Neural cell (in vitro differentiated cells): Measurements from ENCODE around the gene GJA3. TPM values are rescaled to one million over a fixed set of nuclear protein-coding genes. Genes with fewer than 3 reads are reported as not detected.
"Not testable (repeated sequence)": the region's sequence is repeated elsewhere in the genome, so short reads cannot be mapped to it uniquely, and the experiment has no call there.

Source experiments
- H2AFZ ChIP-seq: fragments of 200-600, 300-800 bp; sonication (generic), shearing (Covaris generic); 2 replicates; pipeline ENCODE4 v1.6.0; 2014; ENCODE audit warnings: low read depth, mild to moderate bottlenecking, antibody characterized with exemption, low read length, moderate library complexity
- H3F3A ChIP-seq: fragments of 200-600 bp; shearing (Covaris generic); 2 replicates; pipeline ENCODE4 v1.6.1; 2016; ENCODE audit warnings: mild to moderate bottlenecking, moderate library complexity, mixed read lengths, antibody characterized with exemption, low read length; ENCODE audit not compliant: insufficient read depth, poor library complexity, severe bottlenecking
- H3K27ac ChIP-seq: fragments of 200-600, 300-800 bp; sonication (generic), shearing (Covaris generic); 2 replicates; pipeline ENCODE4 v1.5.1; 2014; ENCODE audit warnings: mild to moderate bottlenecking, low read length, moderate library complexity
- H3K27me3 ChIP-seq: fragments of 300-800, 200-600 bp; sonication (generic), shearing (Covaris generic); 2 replicates; pipeline ENCODE4 v1.6.0; 2014; ENCODE audit warnings: mild to moderate bottlenecking, low read depth, low read length, moderate library complexity; ENCODE audit not compliant: insufficient read depth
- H3K36me3 ChIP-seq: fragments of 300-800, 200-600 bp; sonication (generic), shearing (Covaris generic); 2 replicates; pipeline ENCODE4 v1.5.1; 2014; ENCODE audit warnings: mild to moderate bottlenecking, antibody characterized with exemption, low read length, moderate library complexity; ENCODE audit not compliant: insufficient read depth
- H3K4me2 ChIP-seq: fragments of 300-800, 200-600 bp; sonication (generic), shearing (Covaris generic); 2 replicates; pipeline ENCODE4 v1.6.0; 2014; ENCODE audit warnings: mild to moderate bottlenecking, low read length
- H3K4me3 ChIP-seq: fragments of 300-800, 200-600 bp; sonication (generic), shearing (Covaris generic); 2 replicates; pipeline ENCODE4 v1.5.1; 2014; ENCODE audit warnings: mild to moderate bottlenecking, low read length, moderate library complexity
- H3K79me2 ChIP-seq: fragments of 200-600 bp; shearing (Covaris generic); replicated peaks from 2 replicates; pipeline ENCODE4 v1.6.0; 2014; ENCODE audit warnings: mild to moderate bottlenecking, low read length, moderate library complexity; ENCODE audit not compliant: insufficient read depth
- H3K9ac ChIP-seq: fragments of 300-800, 200-600 bp; sonication (generic), shearing (Covaris generic); 2 replicates; pipeline ENCODE4 v1.6.1; 2016; ENCODE audit warnings: mild to moderate bottlenecking, low read length, mixed read lengths
- H3K9me2 ChIP-seq: fragments of 200-600 bp; shearing (Covaris generic); 2 replicates; pipeline ENCODE4 v1.6.1; 2016; ENCODE audit warnings: mild to moderate bottlenecking, low read length, mixed read lengths; ENCODE audit not compliant: insufficient read depth
- H3K9me3 ChIP-seq: fragments of 200-600, 300-800 bp; sonication (generic), shearing (Covaris generic); 2 replicates; pipeline ENCODE4 v1.6.1; 2016; ENCODE audit warnings: mild to moderate bottlenecking, mixed run types, low read length, moderate library complexity, mixed read lengths
- H4K20me1 ChIP-seq: fragments of 200-600 bp; shearing (Covaris generic); 2 replicates; pipeline ENCODE4 v1.6.1; 2016; ENCODE audit warnings: mild to moderate bottlenecking, mixed run types; ENCODE audit not compliant: insufficient read depth
- CTCF ChIP-seq: fragments of 450-650 bp; IDR thresholded peaks from 2 replicates; pipeline ENCODE4 v1.5.1; 2014; ENCODE audit warnings: antibody characterized with exemption, mild to moderate bottlenecking, moderate library complexity; ENCODE audit not compliant: poor library complexity, severe bottlenecking
- EP300 ChIP-seq: fragments of 450-650 bp; conservative IDR thresholded peaks from 2 replicates; pipeline ENCODE4 v1.6.1; 2014; ENCODE audit warnings: antibody characterized with exemption, mild to moderate bottlenecking, moderate library complexity; ENCODE audit not compliant: poor library complexity, severe bottlenecking
- EZH2 ChIP-seq: fragments of 200-600, 300-800 bp; shearing (Covaris generic), sonication (generic); IDR thresholded peaks from 2 replicates; pipeline ENCODE4 v1.6.1; 2014; ENCODE audit warnings: antibody characterized with exemption, low read length, borderline replicate concordance, mild to moderate bottlenecking; ENCODE audit not compliant: insufficient read depth, poor library complexity, severe bottlenecking
- MXI1 ChIP-seq: fragments of 450-650 bp; conservative IDR thresholded peaks from 2 replicates; pipeline ENCODE4 v1.6.1; 2014; ENCODE audit warnings: antibody characterized with exemption, mild to moderate bottlenecking; ENCODE audit not compliant: poor library complexity, severe bottlenecking
- POLR2AphosphoS5 ChIP-seq: IDR thresholded peaks from 2 replicates; pipeline ENCODE4 v1.6.1; 2012
- RAD21 ChIP-seq: fragments of 450-650 bp; conservative IDR thresholded peaks from 2 replicates; pipeline ENCODE4 v1.6.1; 2014; ENCODE audit warnings: antibody characterized with exemption, mild to moderate bottlenecking, moderate library complexity
- SMC3 ChIP-seq: fragments of 450-650 bp; conservative IDR thresholded peaks from 2 replicates; pipeline ENCODE4 v1.6.1; 2014; ENCODE audit warnings: antibody characterized with exemption, mild to moderate bottlenecking, moderate library complexity; ENCODE audit not compliant: poor library complexity
- TAF1 ChIP-seq: IDR thresholded peaks from 2 replicates; pipeline ENCODE4 v1.6.1; 2012; ENCODE audit warnings: low read depth
- polyA plus RNA-seq: library from polyadenylated mRNA; depleted of rRNA; stranded (reverse); fragments of >200 nt; gene quantifications from 2 replicates; pipeline ENCODE4 v1.2.3, GENCODE V29; 2014
- TF ChIP-seq, protein P1 (sequence below): IDR thresholded peaks from 2 replicates; pipeline ENCODE4 v1.6.1; 2012; ENCODE audit warnings: borderline replicate concordance

The GJA3 gene
- polyA plus RNA-seq, 1 donor from 2014 or later = not detected

DNA sequence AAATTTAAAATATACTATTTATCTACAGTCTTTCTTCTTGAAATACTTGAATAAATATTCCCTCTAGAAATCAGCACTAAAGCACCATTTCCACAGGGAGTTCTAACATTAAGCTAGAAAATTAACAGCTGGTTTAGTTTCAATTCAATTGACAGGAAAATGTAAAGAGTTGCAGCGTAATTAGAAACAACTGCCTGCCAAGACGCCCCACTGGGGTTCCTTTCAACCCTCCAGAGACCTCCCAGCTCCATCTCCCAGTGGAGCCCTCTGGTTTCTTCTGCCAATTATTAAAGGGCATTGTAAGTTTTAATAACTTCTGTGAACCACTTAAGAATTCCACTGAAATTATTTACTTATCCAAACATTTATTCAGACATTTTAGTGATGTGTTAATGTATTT is 4.2 kb downstream of the GJA3 start:
- Histone ChIP-seq H3K9me3 (no peaks in the 10 kb centered on the region), H3K27ac (no peak overlapping the region), H2AFZ (no peak overlapping the region), H3K9me2 (no peaks in the 10 kb centered on the region), H3F3A (no peaks in the 10 kb centered on the region), H4K20me1 (no peaks in the 10 kb centered on the region), H3K27me3 (peaks cover 53% of the 10 kb centered on the region), H3K79me2 (no peaks in the 10 kb centered on the region), H3K4me2 (no peak overlapping the region), H3K4me3 (no peak overlapping the region), H3K9ac (no peak overlapping the region), H3K36me3 (no peaks in the 10 kb centered on the region)
- no peak for TF ChIP-seq RAD21
- no peak for TF ChIP-seq EZH2
- no peak for TF ChIP-seq MXI1
- no peak for TF ChIP-seq POLR2AphosphoS5
- no peak for TF ChIP-seq CTCF
- TF ChIP-seq, protein P1, sequence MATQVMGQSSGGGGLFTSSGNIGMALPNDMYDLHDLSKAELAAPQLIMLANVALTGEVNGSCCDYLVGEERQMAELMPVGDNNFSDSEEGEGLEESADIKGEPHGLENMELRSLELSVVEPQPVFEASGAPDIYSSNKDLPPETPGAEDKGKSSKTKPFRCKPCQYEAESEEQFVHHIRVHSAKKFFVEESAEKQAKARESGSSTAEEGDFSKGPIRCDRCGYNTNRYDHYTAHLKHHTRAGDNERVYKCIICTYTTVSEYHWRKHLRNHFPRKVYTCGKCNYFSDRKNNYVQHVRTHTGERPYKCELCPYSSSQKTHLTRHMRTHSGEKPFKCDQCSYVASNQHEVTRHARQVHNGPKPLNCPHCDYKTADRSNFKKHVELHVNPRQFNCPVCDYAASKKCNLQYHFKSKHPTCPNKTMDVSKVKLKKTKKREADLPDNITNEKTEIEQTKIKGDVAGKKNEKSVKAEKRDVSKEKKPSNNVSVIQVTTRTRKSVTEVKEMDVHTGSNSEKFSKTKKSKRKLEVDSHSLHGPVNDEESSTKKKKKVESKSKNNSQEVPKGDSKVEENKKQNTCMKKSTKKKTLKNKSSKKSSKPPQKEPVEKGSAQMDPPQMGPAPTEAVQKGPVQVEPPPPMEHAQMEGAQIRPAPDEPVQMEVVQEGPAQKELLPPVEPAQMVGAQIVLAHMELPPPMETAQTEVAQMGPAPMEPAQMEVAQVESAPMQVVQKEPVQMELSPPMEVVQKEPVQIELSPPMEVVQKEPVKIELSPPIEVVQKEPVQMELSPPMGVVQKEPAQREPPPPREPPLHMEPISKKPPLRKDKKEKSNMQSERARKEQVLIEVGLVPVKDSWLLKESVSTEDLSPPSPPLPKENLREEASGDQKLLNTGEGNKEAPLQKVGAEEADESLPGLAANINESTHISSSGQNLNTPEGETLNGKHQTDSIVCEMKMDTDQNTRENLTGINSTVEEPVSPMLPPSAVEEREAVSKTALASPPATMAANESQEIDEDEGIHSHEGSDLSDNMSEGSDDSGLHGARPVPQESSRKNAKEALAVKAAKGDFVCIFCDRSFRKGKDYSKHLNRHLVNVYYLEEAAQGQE = no peak
- TF ChIP-seq TAF1 = no peak
- no peak for TF ChIP-seq EP300
- no peak for TF ChIP-seq SMC3

DNA sequence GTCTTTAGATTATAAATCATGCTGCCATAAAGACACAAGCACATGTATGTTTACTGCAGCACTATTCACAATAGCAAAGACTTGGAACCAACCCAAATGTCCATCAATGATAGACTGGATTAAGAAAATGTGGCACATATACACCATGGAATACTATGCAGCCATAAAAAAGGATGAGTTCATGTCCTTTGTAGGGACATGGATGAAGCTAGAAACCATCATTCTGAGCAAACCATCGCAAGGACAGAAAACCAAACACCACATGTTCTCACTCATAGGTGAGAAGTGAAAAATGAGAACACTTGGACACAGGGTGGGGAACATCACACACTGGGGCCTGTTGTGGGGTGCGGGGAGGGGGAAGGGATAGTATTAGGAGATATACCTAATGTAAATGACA is 7.6 kb downstream of the GJA3 start:
- H3K27ac ChIP-seq, H3K4me3 ChIP-seq, H3F3A ChIP-seq, H3K79me2 ChIP-seq, H3K9me3 ChIP-seq, H3K36me3 ChIP-seq, H3K4me2 ChIP-seq, H3K9me2 ChIP-seq, H3K9ac ChIP-seq, H2AFZ ChIP-seq, H4K20me1 ChIP-seq: not testable (repeated sequence)
- H3K27me3 ChIP-seq = peaks cover 19% of the 10 kb centered on the region

DNA sequence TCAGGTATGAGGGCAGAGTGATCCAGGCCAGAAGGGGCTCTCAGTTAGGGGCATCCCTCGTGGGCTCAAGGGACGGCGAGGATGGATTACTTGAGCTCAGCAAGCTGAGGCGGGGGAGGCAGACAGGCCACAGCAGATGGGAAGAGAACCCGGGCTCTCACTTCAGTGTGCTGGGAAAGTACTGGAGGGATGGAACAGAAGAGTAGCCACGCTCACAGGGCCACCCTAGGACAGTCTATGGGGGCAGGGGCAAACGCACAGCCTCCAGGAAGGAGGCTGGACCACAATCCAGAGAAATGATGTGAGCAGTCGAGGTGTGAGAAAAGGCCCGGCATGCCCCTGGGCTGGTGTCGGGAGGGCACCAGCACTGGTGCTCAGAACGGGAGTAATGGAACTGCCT is 9.2 kb downstream of the GJA3 start:
- no peak overlapping the region for H3K4me2 ChIP-seq
- no peak for TF ChIP-seq RAD21
- TF ChIP-seq MXI1 = no peak
- TF ChIP-seq, protein P1 = no peak
- TF ChIP-seq SMC3 = no peak
- TF ChIP-seq EP300 = no peak
- no peak for TF ChIP-seq POLR2AphosphoS5
- no peak for TF ChIP-seq EZH2
- TF ChIP-seq CTCF = no peak
- TF ChIP-seq TAF1 = no peak

More for the DNA sequence above, 9.2 kb downstream of the GJA3 start:
- Histone ChIP-seq H3F3A (no peaks in the 10 kb centered on the region), H3K9ac (no peak overlapping the region), H3K9me3 (no peaks in the 10 kb centered on the region), H4K20me1 (no peaks in the 10 kb centered on the region), H3K36me3 (no peaks in the 10 kb centered on the region), H3K9me2 (no peaks in the 10 kb centered on the region), H3K4me3 (no peak overlapping the region), H2AFZ (no peak overlapping the region), H3K27ac (no peak overlapping the region), H3K79me2 (no peaks in the 10 kb centered on the region), H3K27me3 (peaks cover 3% of the 10 kb centered on the region)
